CD14-positive monocyte (primary cell): ENCODE data around the gene LRRK1. TPM values are rescaled to one million over a fixed set of nuclear protein-coding genes. Genes with fewer than 3 reads are reported as not detected.

Source experiments
- DNase-seq, 3 donors: peaks; one replicate each; pipeline ENCODE4 v3.0.0-alpha.2; 2011 to 2022
- H2AFZ ChIP-seq: 2 replicates; pipeline ENCODE4 v1.6.0; 2012; ENCODE audit warnings: mild to moderate bottlenecking, low read depth, low read length, inconsistent platforms; ENCODE audit not compliant: insufficient read depth, poor library complexity, severe bottlenecking
- H3K27ac ChIP-seq, 2 donors: 1 replicate in 1 of 2; 2 replicates in 1 of 2; pipeline ENCODE4 v1.5.1; 2012 to 2013; ENCODE audit warnings: low read length in 2 of 2, control low read depth in 1 of 2, inconsistent platforms in 1 of 2, low read depth in 1 of 2, mild to moderate bottlenecking in 1 of 2
- H3K27me3 ChIP-seq, 2 donors: one replicate each; pipeline versions ENCODE4 v1.6.0 to v1.6.1; 2011 to 2013; ENCODE audit warnings: low read length in 2 of 2; ENCODE audit not compliant: control insufficient read depth in 2 of 2, insufficient read depth in 2 of 2
- H3K36me3 ChIP-seq, 2 donors: replicated peaks in 1 of 2; 1 replicate in 1 of 2; 2 replicates in 1 of 2; pipeline versions ENCODE4 v1.5.1 to v1.6.1; 2012 to 2013; ENCODE audit warnings: low read length in 2 of 2, control low read depth in 1 of 2, inconsistent platforms in 1 of 2, mild to moderate bottlenecking in 1 of 2; ENCODE audit not compliant: insufficient read depth in 2 of 2, control insufficient read depth in 1 of 2
- H3K4me1 ChIP-seq, 2 donors: 1 replicate in 1 of 2; 2 replicates in 1 of 2; pipeline versions ENCODE4 v1.5.1 to v1.6.1; 2012 to 2013; ENCODE audit warnings: low read length in 2 of 2, control low read depth in 1 of 2, inconsistent platforms in 1 of 2, mild to moderate bottlenecking in 1 of 2, moderate library complexity in 1 of 2; ENCODE audit not compliant: insufficient read depth in 2 of 2, control insufficient read depth in 1 of 2
- H3K4me2 ChIP-seq: replicated peaks from 2 replicates; pipeline ENCODE3; 2012; ENCODE audit warnings: low read length, moderate library complexity, mild to moderate bottlenecking; ENCODE audit not compliant: poor library complexity, severe bottlenecking; ENCODE audit errors: extremely low read depth
- H3K4me3 ChIP-seq, 3 experiments: fragments of 200-600 bp in 1 of 3; sonication (generic) in 1 of 3; replicated peaks in 1 of 3; 1 replicate in 2 of 3; 2 replicates in 1 of 3; pipeline ENCODE4 v1.5.1; 2011 to 2013; ENCODE audit warnings: low read length in 3 of 3, mild to moderate bottlenecking in 3 of 3, control low read depth in 2 of 3, low read depth in 2 of 3, inconsistent platforms in 1 of 3, moderate library complexity in 1 of 3
- H3K79me2 ChIP-seq: 2 replicates; pipeline ENCODE4 v1.6.0; 2012; ENCODE audit warnings: mild to moderate bottlenecking, control low read depth, inconsistent platforms, low read length, moderate library complexity; ENCODE audit not compliant: insufficient read depth
- H3K9ac ChIP-seq: 2 replicates; pipeline ENCODE4 v1.6.0; 2017; ENCODE audit warnings: low read length, mild to moderate bottlenecking; ENCODE audit not compliant: insufficient read depth, poor library complexity, severe bottlenecking
- H3K9me3 ChIP-seq, 2 donors: replicated peaks in 1 of 2; 1 replicate in 1 of 2; 2 replicates in 1 of 2; pipeline versions ENCODE4 v1.5.1 to v1.6.1; 2012 to 2013; ENCODE audit warnings: low read length in 2 of 2, control low read depth in 1 of 2; ENCODE audit not compliant: control insufficient read depth in 1 of 2, insufficient read depth in 1 of 2
- H4K20me1 ChIP-seq: 2 replicates; pipeline ENCODE4 v1.6.0; 2012; ENCODE audit warnings: mild to moderate bottlenecking, low read length, control low read depth, moderate library complexity; ENCODE audit not compliant: insufficient read depth
- H3K27ac Mint-ChIP-seq, 7 donors: one replicate each; pipeline ENCODE4 v1.8.0; 2020; ENCODE audit warnings: mild to moderate bottlenecking in 7 of 7, mixed read lengths in 7 of 7, moderate library complexity in 6 of 7, inconsistent platforms in 2 of 7
- H3K27me3 Mint-ChIP-seq, 3 donors: one replicate each; pipeline ENCODE4 v1.8.0; 2021 to 2022; ENCODE audit warnings: low read depth in 3 of 3, mild to moderate bottlenecking in 3 of 3, mixed read lengths in 3 of 3, moderate library complexity in 3 of 3, inconsistent platforms in 1 of 3
- H3K36me3 Mint-ChIP-seq, 2 donors: one replicate each; pipeline ENCODE4 v1.8.0; 2020; ENCODE audit warnings: mixed read lengths in 2 of 2, inconsistent platforms in 1 of 2, mild to moderate bottlenecking in 1 of 2
- H3K4me1 Mint-ChIP-seq: one replicate; pipeline ENCODE4 v1.8.0; 2020; ENCODE audit warnings: mild to moderate bottlenecking, mixed read lengths
- H3K4me3 Mint-ChIP-seq, 2 donors: one replicate each; pipeline ENCODE4 v1.8.0; 2020; ENCODE audit warnings: mild to moderate bottlenecking in 2 of 2, mixed read lengths in 2 of 2, moderate library complexity in 1 of 2
- H3K9me3 Mint-ChIP-seq, 7 donors: one replicate each; pipeline ENCODE4 v1.8.0; 2020 to 2022; ENCODE audit warnings: mixed read lengths in 7 of 7, mild to moderate bottlenecking in 6 of 7, moderate library complexity in 6 of 7, inconsistent platforms in 2 of 7
- CTCF ChIP-seq: fragments of 200-600 bp; IDR thresholded peaks from one replicate; pipeline ENCODE4 v1.8.0; 2022; ENCODE audit warnings: antibody characterized with exemption, mild to moderate bottlenecking
- WGBS: methylation state at CpG from one replicate; pipeline ENCODE4 v1.1.5; 2013; ENCODE audit warnings: missing lambda C conversion rate; ENCODE audit not compliant: insufficient coverage; 5-methylcytosine and 5-hydroxymethylcytosine counted together
- intact Hi-C, 2 donors: fragments of 100-400 bp; cut with micrococcal nuclease; formaldehyde crosslinking; loops; one replicate each; pipeline versions ENCODE4 v1.15.0 to v1.15.1; 2023
- polyA plus RNA-seq, 3 donors: library from polyadenylated mRNA; depleted of rRNA in 1 of 3; unstranded in 2 of 3; stranded (reverse) in 1 of 3; fragments of 300-500 nt in 2 of 3; fragments of >200 nt in 1 of 3; fragmentation: Illumina TruSeq in 2 of 3; gene quantifications; 1 replicate in 2 of 3; 2 replicates in 1 of 3; pipeline ENCODE4 v1.2.3, GENCODE V29; 2012 to 2021

LRRK1 gene
- polyA plus RNA-seq, 3 donors, result 1.7 to 18.9 (median 5.4) TPM

GRCh38 chr15:100931143-100931890 lies 12.2 kb downstream of the LRRK1 start:
- Mint-ChIP-seq H3K27ac (no peak overlapping the region), H3K4me1 (peaks cover 34% of the 10 kb centered on the region), H3K9me3 (no peaks in the 10 kb centered on the region), H3K4me3 (no peak overlapping the region), H3K36me3 (peaks cover 61 to 67% of the 10 kb centered on the region in 2 donors), H3K27me3 (peaks cover 0 to 4% (median 1%) of the 10 kb centered on the region in 3 donors)
- no peak overlapping the region for H3K9ac ChIP-seq
- peaks cover 38 to 54% of the 10 kb centered on the region in 2 donors for H3K36me3 ChIP-seq
- no peak for DNase-seq
- 97% methylated on average over 9 of the region's 15 CpGs for WGBS
- H3K79me2 ChIP-seq, result peaks cover 37% of the 10 kb centered on the region
- no peak overlapping the region for H3K4me2 ChIP-seq
- no peak overlapping the region for H3K27ac ChIP-seq
- intact Hi-C loops, result no loop called here
- H4K20me1 ChIP-seq, result peaks cover 22% of the 10 kb centered on the region
- H3K4me1 ChIP-seq, result peaks cover 26 to 32% of the 10 kb centered on the region in 2 donors
- no peak overlapping the region for H3K4me3 ChIP-seq
- no peak overlapping the region for H2AFZ ChIP-seq
- no peaks in the 10 kb centered on the region for H3K27me3 ChIP-seq
- TF ChIP-seq CTCF, result no peak
- H3K9me3 ChIP-seq, result no peaks in the 10 kb centered on the region

DNA sequence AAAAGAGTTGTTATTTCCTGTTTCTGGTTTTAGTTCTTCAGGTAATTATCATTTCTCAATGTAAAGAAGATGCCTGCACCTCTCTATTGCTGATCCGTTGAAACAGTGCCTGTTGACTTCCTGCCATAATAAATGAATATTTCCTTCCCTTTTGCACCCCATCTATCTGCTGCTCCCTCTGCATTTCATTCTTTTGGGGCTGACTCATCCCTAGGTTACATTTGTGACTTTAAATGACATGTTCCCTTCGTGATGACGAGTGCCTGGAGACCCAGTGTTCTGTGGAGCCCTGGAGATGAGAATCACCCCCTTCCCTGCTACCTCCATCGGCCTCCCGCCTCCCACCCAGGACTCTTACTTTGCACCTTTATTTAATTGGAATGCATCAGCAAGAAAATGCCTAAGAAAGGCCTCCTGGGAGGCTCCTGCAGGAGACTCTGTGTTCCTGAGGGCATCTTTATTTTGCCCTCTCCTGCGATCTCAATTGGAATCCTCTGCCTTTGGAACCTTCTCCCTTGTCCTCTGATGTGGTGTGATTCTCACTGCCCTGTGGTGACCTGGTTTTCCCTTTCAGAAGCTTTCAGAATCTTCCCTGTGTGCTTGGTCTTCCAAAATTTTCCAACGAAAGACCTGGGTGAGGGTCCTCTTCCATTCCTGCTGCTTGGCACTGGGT lies 13.7 kb downstream of the LRRK1 start:
- H3K27me3 ChIP-seq, result no peaks in the 10 kb centered on the region
- peaks cover 28 to 32% of the 10 kb centered on the region in 2 donors for H3K4me1 ChIP-seq
- H3K36me3 Mint-ChIP-seq, result peaks cover 51 to 52% of the 10 kb centered on the region in 2 donors
- peak overlapping the region; percentile 46 to 87 (median 69) for H3K27ac Mint-ChIP-seq
- no peak overlapping the region for H3K9ac ChIP-seq
- peaks cover 34% of the 10 kb centered on the region for H3K79me2 ChIP-seq
- H4K20me1 ChIP-seq, result peaks cover 12% of the 10 kb centered on the region
- peak in 1 of 3 donors; percentile 45 for DNase-seq
- intact Hi-C loops, result no loop called here
- no peaks in the 10 kb centered on the region for H3K9me3 ChIP-seq
- TF ChIP-seq CTCF, result no peak
- H3K4me3 Mint-ChIP-seq, result no peak overlapping the region
- H3K27ac ChIP-seq, result peak overlapping the region in 1 of 2 donors; percentile 26
- H3K4me1 Mint-ChIP-seq, result peaks cover 34% of the 10 kb centered on the region
- H3K4me2 ChIP-seq, result no peak overlapping the region
- H3K4me3 ChIP-seq, result no peak overlapping the region
- H2AFZ ChIP-seq, result no peak overlapping the region
- peaks cover 0 to 1% (median 0%) of the 10 kb centered on the region in 3 donors for H3K27me3 Mint-ChIP-seq
- no peaks in the 10 kb centered on the region for H3K9me3 Mint-ChIP-seq
- H3K36me3 ChIP-seq, result peaks cover 28 to 40% of the 10 kb centered on the region in 2 donors
- WGBS, result 4% methylated on average over 3 of the region's 7 CpGs
